ENCODE measurements around the gene C6orf89. TPM values are rescaled to one million over a fixed set of nuclear protein-coding genes. Genes with fewer than 3 reads are reported as not detected.
A peak's percentile ranks its signal among the peaks of the same experiment; 100 is the strongest.

Gene C6orf89
- total and polyA plus RNA-seq, 2 of the 8 experiments (the other 6 are each of a cell fraction or from before 2014, with no cell fraction given), result 4.6 to 12.3 TPM

- H4K8ac ChIP-seq (ENCODE audit: extremely low read depth, insufficient read depth, low read length), result no peak overlapping the region
- H2BK120ac ChIP-seq (replicated peaks; ENCODE audit: low read depth, low read length), result no peak overlapping the region
- H3K56ac ChIP-seq (replicated peaks; ENCODE audit: insufficient read length, low read depth, low read length), result no peak overlapping the region
- TF ChIP-seq RAD21 (IDR thresholded peaks at IDR 0.05 in 1 of 2, conservative IDR thresholded peaks at IDR 0.05 in 1 of 2; ENCODE audit: low read depth in 2 of 2, low read length in 2 of 2), result peak; percentile 43 to 58
- no peak for TF ChIP-seq KDM5A (IDR thresholded peaks at IDR 0.05; ENCODE audit: low read length)
- TF ChIP-seq JUN (IDR thresholded peaks at IDR 0.05; ENCODE audit: low read depth, low read length), result no peak
- no peak for TF ChIP-seq POU5F1 (IDR thresholded peaks at IDR 0.05; ENCODE audit: low read depth, low read length)
- TF ChIP-seq RNF2 (IDR thresholded peaks at IDR 0.05; ENCODE audit: borderline replicate concordance, low read depth, low read length, missing control alignments, poor library complexity, severe bottlenecking), result no peak
- no peak for TF ChIP-seq FOSL1 (IDR thresholded peaks at IDR 0.05; ENCODE audit: insufficient read depth, low read depth, low read length)
- no peak for TF ChIP-seq CEBPB (IDR thresholded peaks at IDR 0.05; ENCODE audit: low read depth, low read length)
- TF ChIP-seq, protein P1, sequence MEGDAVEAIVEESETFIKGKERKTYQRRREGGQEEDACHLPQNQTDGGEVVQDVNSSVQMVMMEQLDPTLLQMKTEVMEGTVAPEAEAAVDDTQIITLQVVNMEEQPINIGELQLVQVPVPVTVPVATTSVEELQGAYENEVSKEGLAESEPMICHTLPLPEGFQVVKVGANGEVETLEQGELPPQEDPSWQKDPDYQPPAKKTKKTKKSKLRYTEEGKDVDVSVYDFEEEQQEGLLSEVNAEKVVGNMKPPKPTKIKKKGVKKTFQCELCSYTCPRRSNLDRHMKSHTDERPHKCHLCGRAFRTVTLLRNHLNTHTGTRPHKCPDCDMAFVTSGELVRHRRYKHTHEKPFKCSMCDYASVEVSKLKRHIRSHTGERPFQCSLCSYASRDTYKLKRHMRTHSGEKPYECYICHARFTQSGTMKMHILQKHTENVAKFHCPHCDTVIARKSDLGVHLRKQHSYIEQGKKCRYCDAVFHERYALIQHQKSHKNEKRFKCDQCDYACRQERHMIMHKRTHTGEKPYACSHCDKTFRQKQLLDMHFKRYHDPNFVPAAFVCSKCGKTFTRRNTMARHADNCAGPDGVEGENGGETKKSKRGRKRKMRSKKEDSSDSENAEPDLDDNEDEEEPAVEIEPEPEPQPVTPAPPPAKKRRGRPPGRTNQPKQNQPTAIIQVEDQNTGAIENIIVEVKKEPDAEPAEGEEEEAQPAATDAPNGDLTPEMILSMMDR (IDR thresholded peaks at IDR 0.05; ENCODE audit: control extremely low read depth in 1 of 3, insufficient read depth in 1 of 3, low read depth in 1 of 3, low read length in 3 of 3), result peak; percentile 46 to 70 (median 47)
- ChIA-PET CTCF (ENCODE audit: partially characterized antibody) (interaction anchor here (0.6 to 14.9 kb wide), 26 partner anchors 8 to 396 kb away, joined by 3 to 237 read pairs (median 4); partner anchors contain the start of genes C6orf89 and MTCH1), POLR2A (ENCODE audit: partially characterized antibody) (interaction anchor here (0.5 to 1.6 kb wide), 4 partner anchors 9 to 272 kb away, joined by 3 to 5 read pairs (median 4); partner anchors contain the start of gene MTCH1)
- H4K20me1 ChIP-seq (replicated peaks in 1 of 2; ENCODE audit: control insufficient read depth in 1 of 2, insufficient read depth in 2 of 2, low read length in 2 of 2), result peaks cover 27 to 37% of the 10 kb centered on the region in 2 experiments
- no peak overlapping the region for H2BK15ac ChIP-seq (ENCODE audit: low read length)
- 74% methylated on average over 10 of the region's 16 CpGs; no CpG with 5 or more reads in 1 of the 2 experiments for WGBS, 2 experiments (ENCODE audit: extremely low coverage in 1 of 2, insufficient coverage in 1 of 2, insufficient read length in 1 of 2, insufficient replicate concordance in 2 of 2, low coverage in 1 of 2, low lambda C conversion rate in 2 of 2, missing lambda C conversion rate in 1 of 2)
- peaks cover 2% of the 10 kb centered on the region; the same call in 1 of the 2 replicates for H3K79me1 ChIP-seq (ENCODE audit: low read depth, low read length)
- H3K23me2 ChIP-seq (ENCODE audit: low read depth, low read length), result no peaks in the 10 kb centered on the region
- H3K18ac ChIP-seq (ENCODE audit: extremely low read depth, low read length), result no peak overlapping the region
- H2AK5ac ChIP-seq (ENCODE audit: low read depth, low read length), result no peak overlapping the region
- no peak overlapping the region for H2BK5ac ChIP-seq (ENCODE audit: low read depth, low read length)
- DNase-seq (ENCODE audit: low read depth in 1 of 2, low spot score in 2 of 2), result no peak
- H4K5ac ChIP-seq (ENCODE audit: insufficient read length, low read depth, low read length), result no peak overlapping the region
- no peak overlapping the region for H3K4ac ChIP-seq (replicated peaks; ENCODE audit: insufficient read length, low read depth, low read length)
- peaks cover 34 to 61% (median 54%) of the 10 kb centered on the region in 4 experiments for H3K36me3 ChIP-seq (ENCODE audit: control insufficient read depth in 2 of 4, insufficient read depth in 4 of 4, low read length in 3 of 4)
- H2AFZ ChIP-seq (ENCODE audit: low read length), result no peak overlapping the region
- no peak overlapping the region for H3K23ac ChIP-seq (ENCODE audit: insufficient read length)
- no peak overlapping the region for H3K27ac ChIP-seq (ENCODE audit: low read depth, low read length)
- H3K4me1 ChIP-seq (replicated peaks in 1 of 4; ENCODE audit: control insufficient read depth in 3 of 4, insufficient read depth in 4 of 4, low read length in 3 of 4), result peaks cover 6 to 14% (median 8%) of the 10 kb centered on the region in 4 experiments
- H3K79me2 ChIP-seq (ENCODE audit: control insufficient read depth in 1 of 2, insufficient read depth in 2 of 2, low read length in 2 of 2), result peaks cover 0 to 45% of the 10 kb centered on the region in 2 experiments
- no peak overlapping the region for H3K14ac ChIP-seq (ENCODE audit: insufficient read length)
- H3K4me2 ChIP-seq (ENCODE audit: insufficient read depth in 1 of 2, low read depth in 2 of 2, low read length in 2 of 2), result no peak overlapping the region
- no peaks in the 10 kb centered on the region for H3K27me3 ChIP-seq (replicated peaks in 1 of 4; ENCODE audit: control insufficient read depth in 3 of 4, extremely low read depth in 1 of 4, insufficient read depth in 3 of 4, low read length in 3 of 4)
- no peaks in the 10 kb centered on the region for H3K9me3 ChIP-seq (ENCODE audit: insufficient read depth in 2 of 2, low read depth in 1 of 2, low read length in 1 of 2)
- H4K91ac ChIP-seq (replicated peaks; ENCODE audit: insufficient read length, low read length), result no peak overlapping the region
- H2BK20ac ChIP-seq (ENCODE audit: low read length), result no peak overlapping the region
- H3K4me3 ChIP-seq (ENCODE audit: extremely low read depth in 1 of 4, insufficient read depth in 2 of 4, low read depth in 3 of 4, low read length in 4 of 4), result no peak overlapping the region
- FAIRE-seq, result no peak
- no peak overlapping the region for H2BK12ac ChIP-seq (ENCODE audit: low read depth, low read length)
- no peak overlapping the region for H3K9ac ChIP-seq (replicated peaks in 1 of 4; ENCODE audit: extremely low read depth in 1 of 4, low read depth in 3 of 4, low read length in 3 of 4)
Observed at GRCh38 chr6:36977470-36977941, 91.8 kb downstream of the C6orf89 start.
